Stimulated activated CD4-positive, alpha-beta T cell treated with anti-CD3 and anti-CD28 coated beads, Interleukin-12 subunit alpha, Interleukin-12 subunit beta, amount 100 ng/mL, for 4 hours (primary cell): ENCODE data around the gene DIDO1.

ENCODE experiments used
- DNase-seq: peaks from one replicate; pipeline ENCODE4 v3.0.0-alpha.2; 2020

DIDO1 gene

DNA sequence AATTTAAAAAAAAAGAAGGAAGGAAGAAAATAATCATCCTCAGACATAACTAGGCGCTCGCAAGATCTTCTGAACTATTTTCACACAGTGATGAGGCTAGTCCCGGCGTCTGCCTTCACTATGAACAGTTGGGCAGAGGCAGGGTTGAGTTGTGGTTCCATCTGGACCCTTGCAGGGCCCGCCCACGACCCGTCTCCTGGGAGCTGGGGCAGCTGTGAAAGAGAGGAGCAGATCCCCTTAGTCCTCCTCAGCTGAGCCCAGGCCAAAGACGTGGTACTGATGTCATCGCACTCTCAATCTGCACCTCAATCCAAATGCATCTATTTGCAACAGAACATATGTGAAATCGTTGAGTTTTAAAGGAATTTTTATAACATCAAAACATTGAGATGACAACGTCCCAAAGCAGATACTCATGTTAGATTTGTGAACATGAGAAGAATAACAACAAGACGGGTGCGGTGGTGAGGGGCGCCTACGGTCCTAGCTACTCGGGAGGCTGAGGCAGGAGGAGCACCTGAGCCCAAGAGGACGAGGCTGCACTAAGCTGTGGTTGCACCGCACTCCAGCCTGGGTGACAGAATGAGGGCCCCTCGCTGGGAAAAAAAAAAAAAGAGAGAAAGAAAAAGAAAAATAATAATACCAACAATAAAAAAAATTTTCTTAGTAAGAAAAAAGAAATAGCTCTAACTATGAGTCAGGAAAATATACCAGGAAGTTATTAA, 80.0 kb downstream of the DIDO1 start:
- no peak for DNase-seq

DNA sequence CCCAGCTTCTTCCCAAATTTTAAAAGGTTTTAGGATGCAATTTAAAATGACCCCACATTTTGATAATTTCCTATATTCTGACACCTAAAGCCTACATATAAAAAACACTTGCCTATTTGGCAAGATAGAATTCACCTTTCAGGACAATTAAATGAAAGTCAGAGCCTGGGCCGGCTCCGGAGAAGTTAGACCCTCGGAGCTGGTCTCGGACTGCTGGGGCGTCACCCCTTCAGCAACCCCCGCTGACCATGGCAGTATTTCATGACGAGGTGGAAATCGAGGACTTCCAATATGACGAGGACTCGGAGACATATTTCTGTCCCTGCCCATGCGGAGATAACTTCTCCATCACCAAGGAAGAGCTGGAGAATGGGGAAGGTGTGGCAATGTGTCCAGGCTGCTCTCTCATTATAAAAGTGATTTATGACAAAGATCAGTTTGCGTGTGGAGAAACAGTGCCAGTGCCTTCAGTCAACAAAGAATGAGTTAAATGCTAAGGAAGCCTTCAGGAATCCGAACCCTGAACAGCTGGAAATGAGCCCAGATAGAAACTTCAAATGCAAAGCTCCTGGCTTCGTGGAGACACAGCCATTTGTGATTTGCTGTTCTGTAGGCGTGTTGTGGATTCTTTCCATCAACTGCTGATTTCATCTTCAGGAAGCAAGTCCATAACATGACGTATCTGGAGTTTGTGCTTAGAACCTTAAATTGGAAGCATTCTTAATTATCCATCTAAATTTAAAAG, 80.7 kb downstream of the DIDO1 start:
- no peak for DNase-seq

DNA sequence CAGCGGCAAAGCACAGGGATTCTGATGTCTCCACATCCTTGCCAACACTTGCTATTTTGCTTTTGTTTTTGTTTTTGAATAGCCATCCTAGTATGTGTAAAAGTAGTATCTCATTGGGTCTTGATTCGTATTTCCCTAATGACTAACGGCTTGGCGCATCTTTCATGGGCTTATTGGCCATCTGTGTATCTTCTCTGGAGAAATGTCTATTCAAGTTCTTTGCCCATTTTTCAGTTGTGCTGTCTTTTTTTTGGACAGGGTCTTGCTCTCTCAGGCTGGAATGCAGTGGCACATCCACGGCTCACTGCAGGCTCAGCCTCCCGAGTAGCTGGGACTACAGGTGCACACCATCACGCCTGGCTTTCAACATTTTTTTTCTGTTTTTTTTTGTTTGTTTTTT, 82.1 kb downstream of the DIDO1 start:
- DNase-seq: no peak

DNA sequence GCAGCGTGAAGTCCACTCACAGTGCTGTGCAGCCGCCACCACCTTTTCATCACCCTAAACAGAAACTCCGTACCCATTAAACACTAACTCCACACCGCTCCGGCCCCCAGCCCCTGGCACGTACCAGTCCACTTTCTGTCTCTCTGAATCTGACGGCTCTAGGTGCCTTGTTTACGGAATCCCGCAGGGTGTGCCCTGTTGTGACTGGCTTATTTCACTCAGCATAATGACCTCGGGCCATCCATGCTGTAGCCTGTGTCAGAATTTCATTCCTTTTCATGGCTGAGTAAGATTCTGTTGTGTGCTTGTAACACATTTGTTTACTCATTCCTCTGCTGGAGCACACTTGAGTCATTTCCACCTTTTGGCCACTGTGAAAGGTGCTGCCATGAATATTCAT, 82.6 kb downstream of the DIDO1 start:
- no peak for DNase-seq

DNA sequence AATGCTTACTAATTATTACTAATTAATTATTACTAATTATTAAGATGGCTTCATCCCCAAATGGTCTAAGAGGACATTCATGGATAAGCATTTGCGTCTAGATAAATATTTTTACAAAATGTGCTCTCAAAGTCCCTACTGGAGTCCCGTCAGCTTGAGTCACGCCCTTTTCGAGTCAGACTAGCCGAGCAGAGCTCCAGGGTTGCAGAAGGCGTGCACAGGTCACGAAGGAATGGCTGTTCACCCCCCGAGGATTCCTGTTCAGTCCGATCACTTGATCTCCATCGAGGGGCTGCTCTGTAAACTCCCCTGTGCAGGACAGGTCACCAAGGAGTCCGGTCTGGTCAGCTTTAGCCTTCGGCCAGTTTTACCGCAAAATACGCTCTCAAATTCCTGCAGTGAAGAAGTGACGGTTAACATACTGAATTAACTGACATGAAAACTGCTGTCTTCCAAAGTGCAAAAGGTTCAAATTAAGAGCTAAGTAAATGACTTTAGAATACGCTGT, 84.5 kb downstream of the DIDO1 start:
- DNase-seq: no peak

DNA sequence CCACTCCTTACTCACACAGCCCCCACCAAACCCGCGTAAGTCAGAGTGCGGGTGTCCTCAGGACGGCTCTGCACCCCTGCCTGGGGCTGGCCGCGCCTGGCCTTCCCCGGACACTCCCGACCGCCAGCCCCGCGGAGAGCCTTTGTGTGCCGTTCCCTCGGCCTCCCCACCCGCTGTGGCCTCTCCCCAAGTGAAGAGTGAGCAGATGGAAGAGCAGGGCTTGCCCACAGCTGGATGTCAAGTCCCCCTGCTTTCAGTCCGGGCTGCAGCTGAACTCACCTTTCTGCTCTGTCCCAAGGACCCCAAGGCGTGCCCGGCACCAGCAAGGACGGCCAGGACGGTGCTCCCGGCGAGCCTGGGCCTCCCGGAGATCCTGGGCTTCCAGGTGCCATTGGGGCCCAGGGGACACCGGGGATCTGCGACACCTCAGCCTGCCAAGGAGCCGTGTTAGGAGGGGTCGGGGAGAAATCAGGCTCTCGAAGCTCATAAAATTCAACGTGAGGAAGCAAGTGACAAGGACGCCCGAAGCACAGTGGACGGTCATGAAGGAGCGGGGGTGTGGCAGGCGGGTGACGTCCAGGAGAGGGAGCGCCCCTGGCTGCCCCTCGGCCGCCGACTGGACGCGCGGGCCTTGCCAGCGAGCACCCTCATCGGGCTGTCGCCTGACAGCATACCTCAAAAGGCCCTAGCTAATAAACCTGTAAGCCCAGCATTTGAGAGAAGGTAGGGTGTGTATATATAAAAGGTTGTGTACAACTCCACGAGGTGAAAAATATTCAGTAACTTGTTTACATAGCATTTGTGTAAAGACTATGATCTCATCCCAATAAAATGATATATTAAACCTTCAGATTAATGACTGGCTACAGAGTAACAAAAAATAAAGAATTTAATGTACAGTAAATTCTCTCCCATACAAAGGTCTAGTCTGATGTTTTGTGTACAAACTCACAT, 85.8 kb downstream of the DIDO1 start:
- DNase-seq: no peak

DNA sequence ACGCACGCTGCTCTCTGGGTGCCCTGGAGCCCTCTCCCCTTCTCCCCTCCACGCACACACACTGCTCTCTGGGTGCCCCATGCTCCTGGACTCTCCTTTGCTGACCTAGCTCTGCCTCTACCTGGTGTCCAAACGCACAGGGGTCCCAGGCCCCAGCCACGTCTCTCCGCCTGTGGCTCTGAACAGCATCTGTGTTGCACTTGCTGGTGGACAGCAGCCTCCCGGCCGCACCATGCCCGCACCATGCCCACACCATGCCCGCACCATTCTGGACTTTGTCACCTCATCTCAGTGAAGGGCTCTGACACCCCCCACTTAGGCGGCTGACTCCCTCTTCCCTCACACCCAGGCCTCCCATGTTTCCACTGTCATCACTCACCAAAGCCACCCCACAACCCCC, 86.5 kb downstream of the DIDO1 start:
- no peak for DNase-seq

DNA sequence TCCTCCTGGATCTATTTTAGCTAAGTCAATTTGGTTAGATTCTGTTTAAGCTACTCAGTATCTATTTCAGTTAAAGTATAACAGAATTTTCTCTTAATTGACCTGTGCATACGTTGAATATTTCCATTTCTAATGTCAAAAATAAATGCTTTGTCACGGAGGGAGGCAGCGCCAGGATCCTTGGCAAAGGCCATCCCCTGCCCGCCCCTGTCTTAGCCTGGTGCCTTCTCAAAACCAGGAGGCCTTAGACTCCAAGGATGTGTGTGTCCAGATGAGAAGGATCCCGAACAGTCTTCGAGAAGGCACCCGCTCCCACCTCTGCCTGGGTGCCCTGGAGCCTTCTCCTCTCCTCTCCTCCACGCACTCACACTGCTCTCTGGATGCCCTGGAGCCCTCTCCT, 87.0 kb downstream of the DIDO1 start:
- DNase-seq: no peak

DNA sequence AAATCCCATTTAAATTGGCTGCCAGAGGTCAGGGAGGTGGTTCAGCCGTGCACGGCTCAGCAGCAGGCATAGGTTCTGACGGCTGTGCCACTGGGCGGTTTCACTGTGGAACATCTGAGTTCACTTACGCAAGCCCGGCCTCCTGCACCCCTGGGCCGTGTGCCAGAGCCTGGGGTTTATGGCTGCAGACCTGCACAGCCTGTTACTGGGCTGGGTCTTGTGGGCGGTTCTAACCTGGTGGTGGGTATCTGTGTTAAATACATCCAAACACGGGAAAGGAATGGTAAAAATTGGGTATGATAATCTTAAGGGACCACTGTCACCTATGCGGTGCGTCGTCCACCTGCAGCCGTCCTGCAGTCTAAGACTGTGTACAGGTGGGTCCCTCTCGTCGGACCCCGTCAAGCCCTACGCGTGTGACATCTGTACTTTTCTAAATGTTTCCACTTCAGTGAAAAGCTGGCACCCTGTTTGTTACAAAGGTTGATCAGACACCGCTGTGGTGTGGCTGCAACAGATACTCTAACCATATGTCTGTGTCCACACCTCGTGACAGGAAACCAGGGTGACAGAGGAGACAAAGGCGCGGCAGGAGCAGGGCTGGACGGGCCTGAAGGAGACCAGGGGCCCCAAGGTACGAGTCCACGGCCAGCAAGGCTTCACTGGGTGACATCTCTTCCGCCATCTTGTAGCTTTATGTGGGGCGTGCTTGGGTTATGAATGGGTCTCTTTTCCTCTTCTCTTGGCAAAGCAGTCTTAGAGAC, 88.0 kb downstream of the DIDO1 start:
- no peak for DNase-seq

DNA sequence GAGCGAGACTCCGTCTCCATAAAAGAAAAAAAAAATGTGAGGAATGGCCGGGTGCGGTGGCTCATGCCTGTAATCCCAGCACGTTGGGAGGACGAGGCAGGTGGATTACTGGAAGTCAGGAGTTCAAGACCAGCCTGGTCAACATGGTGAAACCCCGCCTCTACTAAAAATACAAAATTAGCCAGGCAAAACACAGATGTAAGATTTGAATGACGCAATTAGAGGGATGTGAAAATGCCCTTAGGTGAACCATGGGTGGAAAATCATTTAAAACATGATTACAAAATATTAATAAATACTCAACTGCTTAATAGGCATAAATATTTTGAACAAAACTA, 88.5 kb downstream of the DIDO1 start:
- DNase-seq: no peak

DNA sequence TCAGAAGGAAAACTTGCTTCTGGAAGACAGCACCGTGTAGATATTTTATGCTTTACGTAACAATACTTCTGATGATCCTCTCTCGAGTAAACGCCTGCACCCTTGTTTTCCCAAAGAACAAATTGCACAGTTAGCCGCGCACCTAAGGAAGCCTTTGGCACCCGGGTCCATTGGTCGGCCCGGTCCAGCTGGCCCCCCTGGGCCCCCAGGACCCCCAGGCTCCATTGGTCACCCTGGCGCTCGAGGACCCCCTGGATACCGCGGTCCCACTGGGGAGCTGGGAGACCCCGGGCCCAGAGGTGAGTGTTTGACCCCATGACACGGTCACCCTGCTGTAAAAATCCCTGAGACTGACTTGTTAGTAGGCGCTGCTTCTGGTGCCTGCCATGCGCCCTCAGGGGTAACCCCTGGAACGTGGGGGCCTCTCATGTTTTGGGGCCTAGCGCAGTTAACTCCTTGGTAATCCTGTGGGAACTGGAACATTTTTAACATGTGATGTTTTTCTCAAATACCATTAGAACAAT, 89.3 kb downstream of the DIDO1 start:
- no peak for DNase-seq

DNA sequence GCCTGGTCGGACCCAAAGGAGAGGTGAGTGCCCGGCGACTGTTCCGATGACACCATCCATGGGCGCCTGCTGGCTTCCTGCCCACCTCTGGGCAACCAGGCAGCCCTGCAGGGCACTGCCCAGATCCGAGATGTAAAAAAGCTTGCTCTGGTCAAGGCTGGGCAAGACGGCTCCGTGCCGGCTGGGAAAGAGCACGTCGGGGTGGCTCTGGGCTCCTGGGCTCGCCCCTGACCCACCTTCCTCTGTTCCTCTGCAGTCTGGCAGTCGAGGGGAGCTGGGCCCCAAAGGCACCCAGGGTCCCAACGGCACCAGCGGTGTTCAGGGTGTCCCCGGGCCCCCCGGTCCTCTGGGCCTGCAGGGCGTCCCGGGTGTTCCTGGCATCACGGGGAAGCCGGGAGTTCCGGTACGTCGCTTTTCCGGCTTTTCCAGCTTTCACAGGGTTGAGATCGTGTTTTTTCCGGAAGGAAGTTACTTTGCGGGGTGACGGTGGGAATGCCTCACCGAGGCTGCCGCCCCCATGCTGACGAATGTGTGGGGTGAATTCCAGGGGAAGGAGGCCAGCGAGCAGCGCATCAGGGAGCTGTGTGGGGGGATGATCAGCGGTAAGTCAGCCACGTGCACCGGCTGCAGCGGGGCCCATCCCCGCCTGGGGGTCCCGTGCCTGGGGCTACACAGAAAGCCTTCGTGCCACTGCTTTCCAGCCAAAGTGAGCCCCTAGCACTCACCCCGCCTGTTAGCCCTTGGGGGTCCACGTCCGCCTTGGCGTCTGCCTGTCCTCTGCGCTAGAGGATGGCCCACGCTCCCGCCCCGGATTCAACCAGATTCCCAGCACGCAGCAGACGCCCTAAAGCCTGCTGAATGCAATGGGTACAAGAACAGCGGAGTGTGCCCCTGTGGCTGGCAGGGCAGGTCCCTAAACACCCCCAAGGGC, 90.1 kb downstream of the DIDO1 start:
- DNase-seq: no peak

DNA sequence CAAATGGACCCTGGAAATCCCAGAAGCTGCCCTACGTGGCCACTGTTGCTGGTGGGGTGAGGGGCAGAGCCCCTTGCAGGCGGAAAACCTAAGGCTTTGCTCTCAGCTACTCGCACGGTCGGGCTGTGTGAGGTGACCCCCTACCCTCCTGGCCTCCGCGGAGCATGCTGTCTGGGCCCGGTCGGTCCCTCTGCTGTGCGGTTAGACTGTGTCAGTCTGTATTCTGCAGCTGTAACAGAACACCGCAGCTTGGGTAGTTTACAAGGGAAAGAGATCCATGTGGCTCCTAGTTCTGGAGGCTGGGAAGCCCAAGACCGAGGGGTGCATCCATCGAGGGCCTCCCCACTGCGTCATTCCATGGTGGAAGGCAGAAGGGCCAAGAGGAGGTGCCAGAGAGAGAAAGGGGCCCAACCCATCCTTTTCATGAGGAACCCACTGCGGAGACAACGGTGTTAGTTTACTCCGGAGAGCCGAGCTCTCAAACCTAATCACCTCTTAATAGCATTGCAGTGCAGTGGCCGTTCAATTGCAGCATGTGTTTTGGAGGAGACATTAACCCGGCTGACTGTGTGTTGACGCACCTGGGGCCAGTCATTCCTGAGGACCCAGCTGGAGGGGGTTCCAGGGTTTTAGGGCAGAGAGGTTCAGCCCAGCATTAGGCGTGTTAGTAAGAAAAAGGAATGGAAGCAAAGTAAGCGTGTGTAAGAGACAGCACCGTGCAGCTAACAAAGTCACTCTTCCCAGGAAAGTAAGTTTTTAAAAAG, 91.2 kb downstream of the DIDO1 start:
- no peak for DNase-seq

DNA sequence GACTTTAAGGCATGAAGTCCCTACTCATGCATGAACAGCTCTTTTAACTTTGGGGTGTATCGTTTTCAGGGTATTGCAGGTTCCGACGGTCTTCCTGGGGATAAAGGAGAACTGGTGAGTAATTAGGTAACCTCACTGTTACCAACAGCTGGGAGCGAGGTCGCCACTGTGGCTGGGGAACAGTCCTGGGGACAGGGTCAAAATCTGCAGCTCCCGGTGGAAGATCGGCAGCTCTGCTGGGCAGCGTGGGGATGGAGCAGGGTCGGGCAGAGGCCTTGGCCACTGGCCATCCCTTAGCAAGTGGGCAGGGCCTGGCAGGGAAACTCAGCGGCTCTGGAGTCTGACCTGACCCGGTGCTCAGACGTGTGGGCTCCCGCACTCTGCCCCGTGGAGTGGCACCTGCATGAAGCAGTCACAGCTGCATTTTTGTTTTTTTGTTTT, 93.3 kb downstream of the DIDO1 start:
- DNase-seq: no peak

DNA sequence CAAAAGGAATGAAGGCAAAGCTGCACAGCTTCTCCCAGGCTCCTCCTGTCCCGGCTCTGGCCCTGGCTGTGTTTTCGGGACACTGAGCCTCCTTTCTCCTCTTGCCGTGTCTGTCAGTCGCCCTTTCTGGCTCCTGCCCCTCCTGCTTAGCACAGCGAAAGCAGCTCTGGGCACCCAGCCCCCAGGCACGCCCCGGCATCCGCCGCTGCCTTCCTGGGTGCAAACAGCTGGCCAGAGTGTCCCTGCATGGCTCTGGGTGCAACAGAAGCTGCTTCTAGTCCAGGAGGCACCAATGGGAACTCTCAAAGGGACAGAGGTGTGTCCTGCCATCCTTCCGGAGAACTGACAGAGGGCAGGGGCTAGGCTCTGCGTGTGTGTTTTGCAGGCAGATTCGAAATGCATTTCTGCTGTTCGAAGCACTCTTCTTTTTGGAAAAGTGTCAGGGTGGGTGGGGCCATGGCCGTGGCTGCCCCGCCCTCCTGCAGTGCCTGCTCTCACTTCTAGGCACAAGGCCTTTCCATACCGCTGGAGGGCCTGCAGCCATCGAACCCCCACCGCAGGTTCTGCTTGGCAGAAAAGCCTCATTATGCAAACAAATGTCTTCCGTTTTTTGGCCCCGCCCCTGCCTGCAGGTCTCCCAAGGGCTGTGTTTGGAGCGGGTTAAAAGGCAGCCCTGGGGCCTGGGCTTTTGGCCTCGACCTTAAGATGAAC, 93.9 kb downstream of the DIDO1 start:
- no peak for DNase-seq

DNA sequence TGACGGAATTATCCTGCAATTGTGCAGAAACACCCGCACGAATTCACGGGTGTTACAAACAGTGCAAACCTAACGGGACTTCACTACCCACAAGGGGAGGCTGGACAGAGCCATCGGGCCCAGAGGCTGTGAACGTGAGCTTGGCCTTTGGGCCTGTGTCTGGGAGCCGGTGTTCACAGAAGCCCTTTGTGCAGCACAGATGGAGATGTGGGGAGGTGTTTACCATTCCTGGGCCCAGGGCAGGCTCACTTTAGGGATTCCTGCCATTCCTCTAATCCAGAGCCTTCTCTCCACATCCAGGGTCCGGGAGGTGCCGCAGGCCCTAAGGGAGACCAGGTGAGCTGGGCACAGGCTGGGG, 94.5 kb downstream of the DIDO1 start:
- DNase-seq: no peak

DNA sequence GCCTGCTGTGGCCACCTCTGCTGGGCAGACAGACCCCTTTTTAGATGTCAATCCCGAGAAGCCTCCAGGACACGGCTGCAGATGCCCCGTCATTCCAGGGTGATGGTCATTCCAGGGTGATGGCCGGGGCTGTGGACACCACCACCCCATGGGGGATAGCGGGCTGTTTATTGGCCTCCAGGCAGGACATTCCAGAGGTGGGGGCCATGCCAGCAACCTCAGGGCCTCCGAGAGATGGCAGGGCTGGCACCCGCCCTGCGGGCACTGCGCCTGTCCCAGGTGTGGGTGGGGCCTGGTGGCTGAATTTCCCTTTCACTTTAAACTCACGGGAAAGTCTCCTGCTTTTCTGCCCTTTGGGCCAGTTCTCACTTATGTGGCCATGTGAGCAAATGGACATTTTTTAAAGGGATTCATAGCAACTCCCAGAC, 94.9 kb downstream of the DIDO1 start:
- DNase-seq: no peak

DNA sequence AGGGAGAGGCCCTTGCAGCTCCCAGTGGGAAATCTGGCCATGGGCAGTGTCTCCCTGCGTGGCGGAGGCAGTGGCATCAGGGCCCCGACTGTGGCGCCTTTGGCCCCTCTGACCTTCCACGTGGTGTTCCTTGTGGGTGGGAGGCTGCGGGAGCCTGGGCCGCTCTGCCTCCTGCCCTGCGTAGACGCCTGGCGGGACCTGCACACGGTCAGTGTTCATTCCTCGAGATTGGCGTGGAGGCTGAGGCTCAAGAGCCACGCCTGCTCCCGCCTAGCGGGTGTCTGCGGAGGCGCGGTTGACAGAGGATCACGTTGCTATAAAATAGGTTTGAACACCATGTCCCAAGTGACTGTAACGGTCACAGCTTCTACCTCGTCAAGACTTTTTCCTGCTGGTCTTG, 95.5 kb downstream of the DIDO1 start:
- no peak for DNase-seq

DNA sequence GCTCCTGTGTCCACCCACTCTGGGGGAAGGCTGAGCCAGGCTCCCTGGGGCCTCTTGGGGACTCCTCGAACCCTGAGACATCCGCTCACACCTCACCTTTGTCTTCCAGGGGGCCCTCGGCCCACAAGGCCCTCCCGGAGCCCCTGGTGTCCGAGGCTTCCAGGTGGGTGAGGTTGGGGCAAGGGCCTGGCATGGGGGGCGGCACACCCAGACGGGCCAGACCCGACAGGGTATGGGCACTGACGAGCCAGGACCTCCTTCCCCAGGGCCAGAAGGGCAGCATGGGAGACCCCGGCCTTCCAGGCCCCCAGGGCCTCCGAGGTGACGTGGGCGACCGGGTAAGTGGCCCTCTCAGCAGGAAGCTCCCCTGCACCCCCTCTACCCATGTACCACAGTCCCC, 96.1 kb downstream of the DIDO1 start:
- no peak for DNase-seq
